Pulmonary artery endothelial cell (primary cell): ENCODE results near the gene ANAPC15. TPM values are rescaled to one million over a fixed set of nuclear protein-coding genes. Genes with fewer than 3 reads are reported as not detected.

Experiments
- DNase-seq: peaks from one replicate; pipeline ENCODE4 v3.0.0-alpha.2; 2011; ENCODE audit warnings: low read depth, low spot score
- total RNA-seq: library from RNA; depleted of rRNA; stranded (reverse); fragments of >200 nt; gene quantifications from 2 replicates; pipeline ENCODE4 v1.2.3, GENCODE V29; 2014

ANAPC15 gene
- total RNA-seq, 1 donor from 2014 or later, result 26.3 TPM

- no peak for DNase-seq
Measured at GRCh38 chr11:72085621-72086351, 26.7 kb downstream of the ANAPC15 start.

GRCh38 chr11:72084965-72085364 is 27.5 kb downstream of the ANAPC15 start:
- no peak for DNase-seq

- DNase-seq, result no peak
Measured at GRCh38 chr11:72084076-72084475, 28.4 kb downstream of the ANAPC15 start.

GRCh38 chr11:72083414-72083813 is 29.1 kb downstream of the ANAPC15 start:
- no peak for DNase-seq

GRCh38 chr11:72081821-72082453 is 30.6 kb downstream of the ANAPC15 start:
- no peak for DNase-seq

- DNase-seq, result no peak
Measured at GRCh38 chr11:72081184-72081644, 31.3 kb downstream of the ANAPC15 start.

GRCh38 chr11:72080326-72081183 is 31.9 kb downstream of the ANAPC15 start, which contains the start of the genes LRRC51 and NUMA1:
TSS of gene LRRC51 (plus strand) at chr11:72080850. CDS start at chr11:72089084, 8,234 bp downstream.
TSS of gene NUMA1 (minus strand) at chr11:72080542. CDS start at chr11:72035943, 44,599 bp downstream.
- peak; percentile 100 for DNase-seq

- no peak for DNase-seq
Measured at GRCh38 chr11:72079819-72080325, 32.6 kb downstream of the ANAPC15 start.

GRCh38 chr11:72078477-72078876 is 34.0 kb downstream of the ANAPC15 start:
- no peak for DNase-seq

- no peak for DNase-seq
Measured at GRCh38 chr11:72075756-72076155, 36.7 kb downstream of the ANAPC15 start.

- DNase-seq, result no peak
Measured at GRCh38 chr11:72075109-72075508, 37.4 kb downstream of the ANAPC15 start.

GRCh38 chr11:72072348-72072747 is 40.1 kb downstream of the ANAPC15 start:
- DNase-seq, result peak; percentile 60

- no peak for DNase-seq
Measured at GRCh38 chr11:72070491-72070890, 42.0 kb downstream of the ANAPC15 start.

GRCh38 chr11:72069787-72070251 is 42.7 kb downstream of the ANAPC15 start:
- peak; percentile 44 for DNase-seq

- DNase-seq, result no peak
Measured at GRCh38 chr11:72069200-72069599, 43.3 kb downstream of the ANAPC15 start.

- no peak for DNase-seq
Measured at GRCh38 chr11:72067676-72068075, 44.8 kb downstream of the ANAPC15 start.

GRCh38 chr11:72067266-72067665 is 45.2 kb downstream of the ANAPC15 start:
- peak; percentile 24 for DNase-seq

GRCh38 chr11:72066855-72067254 is 45.6 kb downstream of the ANAPC15 start:
- DNase-seq, result no peak

- DNase-seq, result no peak
Measured at GRCh38 chr11:72061739-72062396, 50.6 kb downstream of the ANAPC15 start.
